Loucy (cell line): ENCODE data around the gene DVL3.

Experiments used
- EZH2phosphoT487 ChIP-seq: fragments of 200-600 bp; IDR thresholded peaks from 2 replicates; pipeline ENCODE4 v1.6.1; 2018; ENCODE audit warnings: antibody characterized with exemption, mild to moderate bottlenecking, moderate library complexity, borderline replicate concordance
- TF ChIP-seq, protein P1 (sequence below): fragments of 200-600 bp; sonication (generic); conservative IDR thresholded peaks from 2 replicates; pipeline ENCODE4 v1.5.1; 2014; ENCODE audit warnings: mild to moderate bottlenecking, antibody characterized with exemption, low read length

DNA sequence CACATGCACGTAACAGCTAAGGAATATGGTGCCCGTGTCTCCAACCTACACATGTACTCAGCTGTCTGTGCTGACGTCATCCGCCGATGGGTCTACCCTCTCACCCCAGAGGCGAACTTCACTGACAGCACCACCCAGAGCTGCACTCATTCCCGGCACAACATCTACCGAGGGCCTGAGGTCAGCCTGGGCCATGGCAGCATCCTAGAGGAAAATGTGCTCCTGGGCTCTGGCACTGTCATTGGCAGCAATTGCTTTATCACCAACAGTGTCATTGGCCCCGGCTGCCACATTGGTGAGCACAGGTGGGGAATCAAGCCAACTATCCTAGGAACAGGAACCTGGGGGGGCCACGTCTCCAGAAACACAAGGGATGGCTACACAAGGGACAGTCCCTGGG, 14.7 kb upstream of the DVL3 start:
- TF ChIP-seq EZH2phosphoT487, result no peak
- TF ChIP-seq, protein P1, sequence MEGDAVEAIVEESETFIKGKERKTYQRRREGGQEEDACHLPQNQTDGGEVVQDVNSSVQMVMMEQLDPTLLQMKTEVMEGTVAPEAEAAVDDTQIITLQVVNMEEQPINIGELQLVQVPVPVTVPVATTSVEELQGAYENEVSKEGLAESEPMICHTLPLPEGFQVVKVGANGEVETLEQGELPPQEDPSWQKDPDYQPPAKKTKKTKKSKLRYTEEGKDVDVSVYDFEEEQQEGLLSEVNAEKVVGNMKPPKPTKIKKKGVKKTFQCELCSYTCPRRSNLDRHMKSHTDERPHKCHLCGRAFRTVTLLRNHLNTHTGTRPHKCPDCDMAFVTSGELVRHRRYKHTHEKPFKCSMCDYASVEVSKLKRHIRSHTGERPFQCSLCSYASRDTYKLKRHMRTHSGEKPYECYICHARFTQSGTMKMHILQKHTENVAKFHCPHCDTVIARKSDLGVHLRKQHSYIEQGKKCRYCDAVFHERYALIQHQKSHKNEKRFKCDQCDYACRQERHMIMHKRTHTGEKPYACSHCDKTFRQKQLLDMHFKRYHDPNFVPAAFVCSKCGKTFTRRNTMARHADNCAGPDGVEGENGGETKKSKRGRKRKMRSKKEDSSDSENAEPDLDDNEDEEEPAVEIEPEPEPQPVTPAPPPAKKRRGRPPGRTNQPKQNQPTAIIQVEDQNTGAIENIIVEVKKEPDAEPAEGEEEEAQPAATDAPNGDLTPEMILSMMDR, result no peak
